H1 (cell line): Measurements from ENCODE around the gene NUTM1. TPM values are rescaled to one million over a fixed set of nuclear protein-coding genes. Genes with fewer than 3 reads are reported as not detected.
"Not testable (repeated sequence)": the region's sequence is repeated elsewhere in the genome, so short reads cannot be mapped to it uniquely, and the experiment has no call there.

Experiments used
- CTCF ChIA-PET: fragments of 300-600 bp; sonication (Branson Sonifier 250); formaldehyde crosslinking; loops from one replicate; lab custom pipeline; 2021; ENCODE audit not compliant: partially characterized antibody; lab: Charles Lee
- POLR2A ChIA-PET: fragments of 300-600 bp; sonication (Branson Sonifier 250); formaldehyde crosslinking; loops from one replicate; lab custom pipeline; 2021; ENCODE audit warnings: inconsistent platforms; ENCODE audit not compliant: partially characterized antibody; lab: Charles Lee
- DNase-seq, 2 experiments: peaks; one replicate each; pipeline versions ENCODE4 v3.0.0 to v3.0.0-alpha.2; 2010 to 2022; ENCODE audit warnings: low spot score in 2 of 2, low read depth in 1 of 2, mixed read lengths in 1 of 2
- FAIRE-seq: peaks from 2 replicates; lab custom pipeline; 2011; peaks lifted over from hg19 to GRCh38; lab: Jason Lieb, UNC
- H2AFZ ChIP-seq: 2 replicates; pipeline ENCODE4 v1.8.1; 2012; ENCODE audit warnings: low read length, inconsistent platforms
- H2AK5ac ChIP-seq: 2 replicates; pipeline ENCODE4 v1.6.1; 2013; ENCODE audit warnings: low read depth, low read length
- H2BK120ac ChIP-seq: replicated peaks from 2 replicates; pipeline ENCODE3; 2013; ENCODE audit warnings: low read depth, low read length, inconsistent platforms
- H2BK12ac ChIP-seq: 2 replicates; pipeline ENCODE4 v1.6.1; 2013; ENCODE audit warnings: low read depth, low read length
- H2BK15ac ChIP-seq: 2 replicates; pipeline ENCODE4 v1.6.1; 2013; ENCODE audit warnings: low read length
- H2BK20ac ChIP-seq: 2 replicates; pipeline ENCODE4 v1.6.1; 2013; ENCODE audit warnings: low read length
- H2BK5ac ChIP-seq: 2 replicates; pipeline ENCODE4 v1.6.1; 2013; ENCODE audit warnings: low read depth, low read length
- H3K14ac ChIP-seq: 2 replicates; pipeline ENCODE4 v1.6.1; 2013; ENCODE audit warnings: inconsistent platforms; ENCODE audit not compliant: insufficient read length
- H3K18ac ChIP-seq: 2 replicates; pipeline ENCODE4 v1.6.1; 2013; ENCODE audit warnings: low read length; ENCODE audit errors: extremely low read depth
- H3K23ac ChIP-seq: 2 replicates; pipeline ENCODE4 v1.6.1; 2013; ENCODE audit warnings: inconsistent platforms; ENCODE audit not compliant: insufficient read length
- H3K23me2 ChIP-seq: 2 replicates; pipeline ENCODE4 v1.6.1; 2013; ENCODE audit warnings: low read depth, low read length
- H3K27ac ChIP-seq: 2 replicates; pipeline ENCODE4 v1.6.1; 2011; ENCODE audit warnings: low read depth, low read length, inconsistent platforms
- H3K27me3 ChIP-seq, 4 experiments: replicated peaks in 1 of 4; 1 replicate in 1 of 4; 2 replicates in 3 of 4; pipeline versions ENCODE4 v1.6.1 to v1.8.1; 2011 to 2013; ENCODE audit warnings: low read length in 3 of 4, mild to moderate bottlenecking in 3 of 4, inconsistent platforms in 2 of 4, mixed read lengths in 2 of 4, moderate library complexity in 1 of 4; ENCODE audit not compliant: control insufficient read depth in 3 of 4, insufficient read depth in 3 of 4; ENCODE audit errors: extremely low read depth in 1 of 4
- H3K36me3 ChIP-seq, 4 experiments: 2 replicates each; pipeline versions ENCODE4 v1.6.1 to v1.8.1; 2011 to 2013; ENCODE audit warnings: mild to moderate bottlenecking in 4 of 4, low read length in 3 of 4, moderate library complexity in 2 of 4, control low read depth in 1 of 4, inconsistent platforms in 1 of 4; ENCODE audit not compliant: insufficient read depth in 4 of 4, control insufficient read depth in 2 of 4
- H3K4ac ChIP-seq: replicated peaks from 2 replicates; pipeline ENCODE3; 2013; ENCODE audit warnings: low read length, low read depth, mixed read lengths, inconsistent platforms; ENCODE audit not compliant: insufficient read length
- H3K4me1 ChIP-seq, 4 experiments: replicated peaks in 1 of 4; 1 replicate in 1 of 4; 2 replicates in 3 of 4; pipeline versions ENCODE4 v1.6.1 to v1.8.1; 2011 to 2013; ENCODE audit warnings: low read length in 3 of 4, inconsistent platforms in 2 of 4, mixed read lengths in 1 of 4; ENCODE audit not compliant: insufficient read depth in 4 of 4, control insufficient read depth in 3 of 4
- H3K4me2 ChIP-seq, 2 experiments: 2 replicates each; pipeline versions ENCODE4 v1.6.1 to v1.8.1; 2011 to 2013; ENCODE audit warnings: low read depth in 2 of 2, low read length in 2 of 2, control low read depth in 1 of 2, inconsistent platforms in 1 of 2, mild to moderate bottlenecking in 1 of 2; ENCODE audit not compliant: insufficient read depth in 1 of 2
- H3K4me3 ChIP-seq, 4 experiments: fragments of 200-600, 300-600 bp in 1 of 4; sonication (generic), shearing (Covaris generic), sonication (Bioruptor Twin) in 1 of 4; 2 replicates each; pipeline versions ENCODE4 v1.5.1 to v1.8.1; 2011 to 2016; ENCODE audit warnings: low read length in 4 of 4, low read depth in 3 of 4, control low read depth in 2 of 4, inconsistent platforms in 2 of 4, mild to moderate bottlenecking in 2 of 4, mixed read lengths in 1 of 4, moderate library complexity in 1 of 4; ENCODE audit not compliant: insufficient read depth in 2 of 4; ENCODE audit errors: extremely low read depth in 1 of 4
- H3K56ac ChIP-seq: replicated peaks from 2 replicates; pipeline ENCODE3; 2013; ENCODE audit warnings: low read depth, mild to moderate bottlenecking, mixed read lengths, low read length, inconsistent platforms; ENCODE audit not compliant: insufficient read length
- H3K79me1 ChIP-seq: 2 replicates; pipeline ENCODE4 v1.6.1; 2013; ENCODE audit warnings: low read depth, low read length, control low read depth
- H3K79me2 ChIP-seq, 2 experiments: 2 replicates each; pipeline versions ENCODE4 v1.6.1 to v1.8.1; 2012 to 2013; ENCODE audit warnings: low read length in 2 of 2, mild to moderate bottlenecking in 2 of 2, inconsistent platforms in 1 of 2; ENCODE audit not compliant: insufficient read depth in 2 of 2, control insufficient read depth in 1 of 2
- H3K9ac ChIP-seq, 4 experiments: replicated peaks in 1 of 4; 1 replicate in 1 of 4; 2 replicates in 3 of 4; pipeline versions ENCODE4 v1.6.1 to v1.8.1; 2011 to 2013; ENCODE audit warnings: low read depth in 3 of 4, low read length in 3 of 4, control low read depth in 2 of 4, mild to moderate bottlenecking in 2 of 4, moderate library complexity in 2 of 4, inconsistent platforms in 1 of 4; ENCODE audit errors: extremely low read depth in 1 of 4
- H3K9me3 ChIP-seq, 2 experiments: 2 replicates each; pipeline versions ENCODE4 v1.6.1 to v1.8.1; 2012 to 2013; ENCODE audit warnings: mild to moderate bottlenecking in 2 of 2, moderate library complexity in 2 of 2, control low read depth in 1 of 2, inconsistent platforms in 1 of 2, low read depth in 1 of 2, low read length in 1 of 2, mixed read lengths in 1 of 2; ENCODE audit not compliant: insufficient read depth in 2 of 2
- H4K20me1 ChIP-seq, 2 experiments: replicated peaks in 1 of 2; 2 replicates each; pipeline versions ENCODE3 to v1.8.1; 2011 to 2013; ENCODE audit warnings: inconsistent platforms in 2 of 2, low read length in 2 of 2, mild to moderate bottlenecking in 1 of 2; ENCODE audit not compliant: insufficient read depth in 2 of 2, control insufficient read depth in 1 of 2
- H4K5ac ChIP-seq: 2 replicates; pipeline ENCODE4 v1.6.1; 2013; ENCODE audit warnings: low read length, low read depth, mixed read lengths, inconsistent platforms; ENCODE audit not compliant: insufficient read length
- H4K8ac ChIP-seq: 2 replicates; pipeline ENCODE4 v1.8.0; 2013; ENCODE audit warnings: mild to moderate bottlenecking, moderate library complexity, low read length, inconsistent platforms; ENCODE audit not compliant: insufficient read depth; ENCODE audit errors: extremely low read depth
- H4K91ac ChIP-seq: replicated peaks from 2 replicates; pipeline ENCODE3; 2013; ENCODE audit warnings: low read length, mixed read lengths, inconsistent platforms; ENCODE audit not compliant: insufficient read length
- WGBS, 2 experiments: shearing (Covaris generic) in 1 of 2; methylation state at CpG; one replicate each; pipeline versions ENCODE4 v1.1.6 to v1.1.7; 2013 to 2015; ENCODE audit warnings: low lambda C conversion rate in 2 of 2, mixed read lengths in 2 of 2, inconsistent platforms in 1 of 2, low coverage in 1 of 2, missing lambda C conversion rate in 1 of 2; ENCODE audit not compliant: insufficient replicate concordance in 2 of 2, insufficient coverage in 1 of 2, insufficient read length in 1 of 2; ENCODE audit errors: extremely low coverage in 1 of 2, missing lambda C conversion rate in 1 of 2; 5-methylcytosine and 5-hydroxymethylcytosine counted together
- polyA plus RNA-seq, 7 experiments: library from polyadenylated mRNA; depleted of rRNA in 3 of 7; stranded (reverse) in 5 of 7; unstranded in 2 of 7; fragments of >200 nt in 5 of 7; fragments of 200-250 nt in 2 of 7; gene quantifications; 1 replicate in 5 of 7; 2 replicates in 1 of 7; 4 replicates in 1 of 7; pipeline versions ENCODE4 v1.2.1 to v1.2.3, GENCODE V29; 2011 to 2013; ENCODE audit warnings: missing spikeins in 2 of 7, mixed read lengths in 2 of 7
- total RNA-seq: library from RNA; stranded (reverse); fragmentation: NEBNext Ultra II Directional; extraction: Animal tissue kit (Norgen Biotek cat#: 25700); gene quantifications from 2 replicates; pipeline ENCODE4 v1.2.1, GENCODE V29; 2021

NUTM1 gene
- total and polyA plus RNA-seq, 2 of the 8 experiments (the other 6 are each of a cell fraction or from before 2014, with no cell fraction given) = 0.39 to 0.60 TPM

DNA sequence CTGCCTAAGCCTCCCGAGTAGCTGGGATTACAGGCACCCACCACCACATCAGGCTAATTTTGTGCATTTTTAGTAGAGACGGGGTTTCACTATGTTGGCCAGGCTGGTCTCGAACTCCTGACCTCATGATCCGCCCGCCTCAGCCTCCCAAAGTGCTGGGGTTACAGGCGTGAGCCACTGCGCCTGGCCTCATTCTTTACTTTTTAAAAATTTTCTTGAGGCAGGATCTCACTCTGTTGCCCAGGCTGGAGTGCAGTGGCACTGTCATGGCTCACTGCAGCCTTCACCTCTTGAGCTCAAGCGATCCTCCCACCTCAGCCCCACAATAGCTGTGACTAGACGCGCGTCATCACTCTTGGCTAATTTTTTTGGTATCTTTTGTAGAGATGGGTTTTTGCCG, 9.9 kb downstream of the NUTM1 start:
- POLR2A ChIA-PET = interaction anchor here (2.1 to 3.5 kb wide), 2 partner anchors 10 to 14 kb away, joined by 8 to 23 read pairs; partner anchors contain the start of genes LPCAT4, NOP10 and NUTM1
- H4K8ac ChIP-seq, H2BK5ac ChIP-seq: not testable (repeated sequence)

More for the DNA sequence above, 9.9 kb downstream of the NUTM1 start:
- H4K20me1 ChIP-seq, DNase-seq, H3K23me2 ChIP-seq, H2BK20ac ChIP-seq, FAIRE-seq, H3K23ac ChIP-seq, H3K56ac ChIP-seq, H3K4me1 ChIP-seq, H2AK5ac ChIP-seq, H4K5ac ChIP-seq, H3K27ac ChIP-seq, H3K14ac ChIP-seq, H3K9me3 ChIP-seq, H2AFZ ChIP-seq, H3K18ac ChIP-seq, H4K91ac ChIP-seq, H2BK120ac ChIP-seq, H3K79me2 ChIP-seq, H3K79me1 ChIP-seq, H3K4me2 ChIP-seq, H2BK12ac ChIP-seq, H3K4me3 ChIP-seq, H3K4ac ChIP-seq, H2BK15ac ChIP-seq, H3K27me3 ChIP-seq, H3K9ac ChIP-seq: not testable (repeated sequence)
- H3K36me3 ChIP-seq = peaks cover 0 to 18% (median 12%) of the 10 kb centered on the region in 4 experiments; a peak in 6 of 8 replicates
- CTCF ChIA-PET = interaction anchor here (0.7 to 2.3 kb wide), 4 partner anchors 8 to 160 kb away, joined by 3 to 7 read pairs (median 4); partner anchors contain the start of genes NOP10 and NUTM1
- 87% methylated on average over 12 of the region's 12 CpGs; no CpG with 5 or more reads in 1 of the 2 experiments for WGBS, 2 experiments
